Measurements from ENCODE around the gene NTM.

Gene NTM

GRCh38 chr11:131644204-131644795, 273.9 kb downstream of the NTM start:
- no peak for DNase-seq (ENCODE audit: low spot score)

- no peak for DNase-seq (ENCODE audit: low spot score)
Measured at GRCh38 chr11:131645237-131645636, 274.8 kb downstream of the NTM start.

GRCh38 chr11:131649856-131650255, 279.4 kb downstream of the NTM start:
- DNase-seq (ENCODE audit: low spot score) = no peak

GRCh38 chr11:131652231-131652630, 281.8 kb downstream of the NTM start:
- DNase-seq (ENCODE audit: low spot score) = no peak

GRCh38 chr11:131653260-131653659, 282.8 kb downstream of the NTM start:
- DNase-seq (ENCODE audit: low spot score) = no peak

- DNase-seq (ENCODE audit: low spot score) = no peak
Measured at GRCh38 chr11:131654849-131655248, 284.4 kb downstream of the NTM start.

- no peak for DNase-seq (ENCODE audit: low spot score)
Measured at GRCh38 chr11:131656179-131656838, 285.9 kb downstream of the NTM start.

GRCh38 chr11:131656839-131657211, 286.4 kb downstream of the NTM start:
- no peak for DNase-seq (ENCODE audit: low spot score)

- no peak for DNase-seq (ENCODE audit: low spot score)
Measured at GRCh38 chr11:131658414-131658813, 288.0 kb downstream of the NTM start.

- DNase-seq (ENCODE audit: low spot score) = no peak
Measured at GRCh38 chr11:131658952-131659351, 288.5 kb downstream of the NTM start.

GRCh38 chr11:131659931-131660330, 289.5 kb downstream of the NTM start:
- no peak for DNase-seq (ENCODE audit: low spot score)

- no peak for DNase-seq (ENCODE audit: low spot score)
Measured at GRCh38 chr11:131661132-131661531, 290.7 kb downstream of the NTM start.

- DNase-seq (ENCODE audit: low spot score) = no peak
Measured at GRCh38 chr11:131662317-131662972, 292.0 kb downstream of the NTM start.

- no peak for DNase-seq (ENCODE audit: low spot score)
Measured at GRCh38 chr11:131662993-131663392, 292.6 kb downstream of the NTM start.

GRCh38 chr11:131663405-131664200, 293.2 kb downstream of the NTM start:
- DNase-seq (ENCODE audit: low spot score) = no peak

- no peak for DNase-seq (ENCODE audit: low spot score)
Measured at GRCh38 chr11:131664293-131664692, 293.9 kb downstream of the NTM start.

- DNase-seq (ENCODE audit: low spot score) = no peak
Measured at GRCh38 chr11:131664816-131665215, 294.4 kb downstream of the NTM start.

GRCh38 chr11:131665344-131665968, 295.0 kb downstream of the NTM start:
- DNase-seq (ENCODE audit: low spot score) = no peak

- DNase-seq (ENCODE audit: low spot score) = no peak
Measured at GRCh38 chr11:131666006-131666405, 295.6 kb downstream of the NTM start.

GRCh38 chr11:131666617-131667016, 296.2 kb downstream of the NTM start:
- DNase-seq (ENCODE audit: low spot score) = no peak

- DNase-seq (ENCODE audit: low spot score) = no peak
Measured at GRCh38 chr11:131667566-131667965, 297.2 kb downstream of the NTM start.

Measured in CD4-positive, alpha-beta T cell treated with Interleukin-6 at 100 ng/mL for 8 hours (primary cell).